NCI-H345 treated with DMSO at 0.1 percent for 48 hours (cell line): Measurements from ENCODE around the gene RHOF.
A peak's percentile ranks its signal among the peaks of the same experiment; 100 is the strongest.

Source experiments
- DNase-seq: peaks from one replicate; lab custom pipeline; 2025; ENCODE audit not compliant: unreplicated experiment; lab: John Stamatoyannopoulos, UW

The RHOF gene

DNA sequence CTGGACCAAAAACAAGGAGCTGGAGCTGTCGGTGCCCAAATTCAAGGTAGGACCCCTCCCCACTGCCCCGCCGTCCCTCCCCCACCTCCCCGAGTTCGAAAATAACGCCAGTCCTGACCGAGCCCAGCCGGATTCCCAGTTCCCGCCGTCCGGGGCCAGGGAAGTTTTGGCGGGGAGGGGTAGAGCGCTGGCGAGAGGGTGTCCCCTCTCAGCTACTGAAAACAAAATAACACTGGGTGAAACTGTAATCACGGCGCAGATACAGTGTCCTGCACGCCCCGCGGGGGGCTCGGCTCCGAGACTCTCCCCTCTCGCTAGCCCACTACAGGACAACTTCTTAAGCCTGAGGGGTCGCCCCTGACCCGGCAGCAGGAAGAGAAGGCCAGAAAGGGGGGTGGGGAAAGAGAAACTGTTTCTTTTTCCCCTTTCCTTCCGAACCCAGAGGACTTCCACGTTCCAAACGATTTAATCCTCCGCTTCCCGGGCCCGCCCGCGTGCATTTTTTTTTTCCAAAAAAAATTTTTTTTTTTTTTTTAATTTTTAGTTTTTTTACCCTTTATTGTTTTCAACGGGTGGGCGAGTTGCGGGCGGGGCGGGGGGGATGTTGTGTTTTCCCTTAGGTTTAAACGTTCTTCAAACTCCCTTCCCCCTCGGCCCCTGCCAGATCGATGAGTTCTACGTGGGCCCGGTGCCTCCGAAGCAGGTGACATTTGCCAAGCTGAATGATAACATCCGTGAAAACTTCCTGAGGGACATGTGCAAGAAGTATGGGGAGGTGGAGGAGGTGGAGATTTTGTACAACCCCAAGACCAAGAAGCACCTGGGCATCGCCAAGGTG lies 11.9 kb upstream of the RHOF start:
- peak; percentile 5 for DNase-seq

GRCh38 chr12:121804417-121805111 lies 11.1 kb upstream of the RHOF start:
- peak; percentile 8 for DNase-seq

DNA sequence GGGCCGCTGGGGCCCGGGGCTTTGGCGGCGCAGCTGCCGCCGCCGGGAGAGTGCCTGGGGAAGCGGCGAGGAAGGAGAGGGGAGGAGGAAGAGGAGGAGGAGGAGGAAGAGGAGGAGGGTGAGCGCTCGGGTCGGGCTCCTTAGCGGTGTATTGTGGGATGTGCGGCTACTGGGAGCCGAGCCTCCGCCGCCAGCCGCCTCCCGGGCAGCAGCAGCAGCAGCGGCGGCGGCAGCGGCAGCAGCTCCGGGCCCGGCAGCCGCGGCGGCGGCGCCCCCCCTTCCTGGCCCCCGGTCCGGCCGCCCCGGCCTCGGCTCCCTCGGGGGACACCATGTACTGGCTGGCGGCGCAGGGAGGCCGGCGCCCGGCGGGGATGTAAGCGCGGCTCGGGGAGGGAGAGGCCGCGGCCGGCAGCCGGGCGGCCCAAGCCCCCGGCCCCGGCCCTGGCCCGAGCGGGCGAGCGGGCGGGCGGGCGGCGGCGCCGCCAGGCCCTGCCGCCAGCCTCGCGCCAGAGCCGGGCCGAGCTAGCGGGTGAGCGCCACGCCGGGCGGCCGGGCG lies 10.5 kb upstream of the RHOF start, which contains the start of gene SETD1B:
SETD1B (plus strand) TSS at position 149 of the 556 bp plus-strand sequence. CDS start 729 bp downstream, outside the sequence.
- no peak for DNase-seq

DNA sequence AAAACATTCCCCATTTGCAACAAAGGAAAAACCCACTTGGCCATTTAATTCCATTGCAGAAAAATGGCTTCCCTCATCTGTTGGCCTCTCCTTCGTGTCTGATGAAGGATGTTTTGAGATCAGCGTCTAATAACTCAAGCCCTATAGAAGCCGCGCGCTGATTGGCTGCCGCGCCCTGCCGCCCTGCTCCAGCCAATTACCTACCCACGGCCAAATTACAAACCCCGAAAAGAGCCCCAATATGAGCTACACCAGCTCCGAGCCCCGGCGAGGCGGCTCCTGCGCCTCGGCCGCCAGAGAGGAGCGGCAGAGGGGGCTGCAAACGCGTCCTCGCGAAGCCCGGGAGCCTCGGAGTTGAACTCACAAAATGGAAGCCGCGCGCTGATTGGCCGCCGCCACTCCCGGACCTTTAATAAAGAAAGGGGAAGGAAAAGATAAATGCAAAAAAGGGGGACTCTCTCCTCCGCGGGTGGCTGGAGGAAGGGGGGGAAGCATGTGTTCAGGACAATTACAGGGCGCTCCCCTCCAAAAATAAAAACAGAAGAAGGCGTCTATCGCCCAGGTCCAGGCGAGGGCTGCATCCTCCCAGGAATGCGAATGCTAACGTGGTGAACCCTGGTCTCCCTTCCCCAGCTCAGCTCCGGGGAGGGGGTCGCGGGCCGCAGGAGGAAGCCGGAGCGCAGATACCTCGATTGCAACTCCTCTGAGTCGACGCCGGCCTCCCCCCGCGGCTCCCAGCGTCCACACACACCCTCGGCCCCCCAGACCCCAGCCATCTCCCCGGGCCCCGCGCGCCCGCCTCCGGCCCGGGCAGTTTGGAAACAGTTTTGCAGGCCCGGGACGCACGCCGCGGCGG lies 9.6 kb upstream of the RHOF start:
- peak; percentile 99 for DNase-seq

DNA sequence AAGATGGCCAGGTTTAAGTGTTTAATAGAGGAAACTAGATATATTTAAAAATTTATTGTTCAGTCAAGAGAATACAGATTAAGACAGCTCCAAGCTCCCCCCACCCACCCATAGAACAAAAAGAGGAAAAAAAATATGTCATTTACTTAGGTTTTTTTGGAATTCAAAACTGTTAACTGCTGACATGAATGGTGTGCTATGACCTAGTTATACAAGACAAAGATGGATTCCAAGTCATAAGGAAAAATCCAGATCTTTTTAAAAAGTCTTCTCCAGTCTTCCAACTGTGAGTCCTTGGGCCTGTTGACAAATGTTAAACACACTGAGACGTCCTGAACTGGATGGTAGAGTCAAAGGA lies 9.0 kb upstream of the RHOF start:
- peak; percentile 80 for DNase-seq

GRCh38 chr12:121801595-121802484 lies 8.4 kb upstream of the RHOF start:
- DNase-seq: peak; percentile 65

DNA sequence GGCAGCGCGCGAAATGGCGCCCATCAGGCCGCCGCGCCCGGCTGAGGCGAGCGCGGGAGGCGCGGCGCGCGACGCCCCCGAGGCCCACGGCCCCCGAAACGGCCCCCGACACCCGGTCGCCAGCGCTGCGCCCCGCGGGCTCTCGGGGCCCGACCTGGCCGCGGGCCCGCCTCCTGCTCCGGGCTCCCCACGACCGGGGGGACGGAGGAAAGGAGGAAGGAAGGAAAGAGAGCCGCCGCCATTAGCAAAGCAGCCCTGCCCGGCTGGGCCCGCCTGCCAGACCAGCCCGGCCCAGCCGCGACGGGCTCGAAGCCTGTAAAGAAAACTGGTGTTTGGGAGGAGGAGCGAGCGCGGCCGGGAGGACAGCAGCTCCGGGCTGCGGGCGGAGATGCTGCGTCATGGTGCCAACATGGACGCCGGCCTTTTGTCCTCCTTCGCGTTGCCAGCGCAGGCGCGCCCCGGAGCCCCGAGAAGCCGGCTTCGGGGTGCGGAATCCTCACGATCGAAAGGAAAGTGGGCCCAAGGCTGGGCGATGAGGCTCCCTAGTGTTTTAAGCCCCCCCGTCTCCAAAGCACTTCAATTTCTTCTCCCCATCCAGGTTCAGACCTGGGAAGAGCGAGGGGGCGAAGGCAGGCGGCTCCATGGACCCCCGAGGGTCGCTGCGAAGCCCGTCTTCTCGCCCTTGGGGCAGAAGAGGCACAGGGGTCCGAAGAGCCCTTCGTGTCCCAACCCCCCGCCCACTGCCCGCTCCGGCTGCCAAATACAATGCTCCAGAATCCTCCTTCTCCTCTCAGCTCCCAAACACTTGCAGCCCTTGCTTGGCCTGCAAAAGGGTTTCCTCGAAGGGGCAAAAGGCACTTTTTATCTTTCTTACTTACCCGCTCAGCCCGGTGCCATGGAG lies 7.5 kb upstream of the RHOF start:
- DNase-seq: peak; percentile 4

DNA sequence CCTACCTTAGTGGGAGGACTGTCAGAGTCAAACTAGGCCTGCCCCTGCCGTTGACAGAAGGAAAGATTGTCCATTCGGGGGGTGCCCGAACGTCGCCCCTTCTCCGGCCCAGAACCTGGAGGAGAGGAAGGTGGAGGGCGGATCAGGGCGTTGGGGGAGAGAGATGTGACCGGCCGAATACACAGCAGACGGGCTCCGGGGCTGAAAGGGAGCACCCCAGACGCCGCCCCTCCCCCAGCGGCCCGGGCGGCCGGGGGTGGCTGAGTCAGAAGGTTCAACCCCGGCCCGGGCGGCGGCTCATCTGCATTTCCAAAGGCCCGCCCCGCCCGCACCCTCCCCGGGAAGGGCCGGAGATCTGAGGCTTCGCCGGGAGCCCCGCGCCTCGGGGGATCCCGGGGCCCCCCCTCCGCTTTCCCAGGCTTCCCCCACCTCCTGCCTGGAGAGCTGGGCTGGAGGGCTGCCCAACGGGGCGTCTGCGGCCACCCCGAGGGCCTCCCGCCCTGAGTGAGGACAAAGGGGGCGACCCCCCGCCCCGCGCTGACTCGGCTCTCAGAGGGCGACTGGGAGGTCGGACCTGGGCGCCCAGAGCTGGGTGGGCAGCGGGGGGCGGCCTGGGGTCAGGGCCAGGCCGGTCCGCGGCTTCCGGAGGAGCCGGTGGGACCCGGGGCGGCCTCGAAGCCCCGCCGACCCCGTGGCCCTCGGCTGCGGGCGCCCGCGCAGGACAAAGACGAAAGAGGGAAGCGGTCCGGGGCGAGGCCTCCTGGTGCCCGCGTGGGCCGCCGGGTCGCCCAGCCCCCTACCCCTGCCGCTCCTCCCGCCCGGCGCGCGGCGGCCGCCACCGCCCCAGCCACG lies 6.6 kb upstream of the RHOF start:
- peak; percentile 63 for DNase-seq

DNA sequence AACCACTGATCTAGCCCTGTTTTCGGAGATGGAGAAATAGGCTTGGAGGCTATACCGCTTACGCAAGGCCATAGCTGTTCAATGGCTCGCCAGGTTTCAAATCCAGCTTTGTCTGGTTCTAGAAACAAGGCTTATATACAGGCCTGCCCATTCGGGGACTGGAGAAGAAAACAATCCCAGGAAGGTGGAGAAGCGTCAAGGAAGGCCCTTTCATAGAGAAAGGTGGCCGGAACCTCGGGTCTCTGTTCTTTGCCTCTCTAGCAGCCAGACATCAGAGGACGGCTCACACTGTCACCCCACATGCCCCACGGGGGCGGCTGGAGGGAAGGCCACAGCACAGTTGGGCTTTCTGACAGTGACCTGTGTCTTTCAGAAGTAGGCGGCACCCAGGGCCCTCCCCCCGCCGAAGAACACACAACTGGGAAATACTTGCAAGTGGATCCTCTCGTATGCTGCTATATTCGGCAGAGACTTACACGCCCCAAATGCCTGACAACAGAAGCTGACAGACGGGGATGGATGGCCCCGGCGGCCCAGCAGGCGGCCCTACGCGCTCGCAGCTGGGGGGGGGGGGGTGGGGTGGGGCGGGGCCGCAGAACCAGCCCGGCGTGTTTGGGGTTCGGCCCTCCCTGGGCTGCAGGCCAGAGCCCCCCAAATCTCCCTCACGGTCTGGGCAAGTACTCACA lies 5.8 kb upstream of the RHOF start:
- peak; percentile 86 for DNase-seq

DNA sequence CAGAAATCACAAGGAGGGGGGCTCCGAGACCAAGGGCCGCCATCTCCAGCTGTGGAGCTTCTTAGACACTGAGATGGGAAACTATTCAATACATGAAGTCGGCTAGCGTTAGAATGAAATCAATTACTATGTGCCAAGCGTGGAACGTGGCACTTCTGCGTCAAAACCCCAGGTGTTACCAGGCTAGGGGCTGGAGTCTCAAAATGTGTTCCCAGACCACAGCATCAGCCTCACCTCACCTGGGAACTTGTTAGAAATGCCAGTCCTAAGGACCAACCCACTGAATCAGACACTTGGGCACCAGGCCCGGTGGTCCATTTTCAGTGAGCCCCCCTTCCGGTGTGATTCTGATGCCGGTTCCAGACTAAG lies 5.3 kb upstream of the RHOF start:
- DNase-seq: no peak

- peak; percentile 92 for DNase-seq
Observed at GRCh38 chr12:121797937-121798786, 4.7 kb upstream of the RHOF start.

- peak; percentile 24 for DNase-seq
Observed at GRCh38 chr12:121796855-121797751, 3.6 kb upstream of the RHOF start.

- peak; percentile 61 for DNase-seq
Observed at GRCh38 chr12:121795034-121795968, 1.8 kb upstream of the RHOF start.

GRCh38 chr12:121794534-121795033 lies 1.1 kb upstream of the RHOF start:
- peak; percentile 67 for DNase-seq
